ENCODE measurements around the gene SLC7A4.

Gene SLC7A4

DNA sequence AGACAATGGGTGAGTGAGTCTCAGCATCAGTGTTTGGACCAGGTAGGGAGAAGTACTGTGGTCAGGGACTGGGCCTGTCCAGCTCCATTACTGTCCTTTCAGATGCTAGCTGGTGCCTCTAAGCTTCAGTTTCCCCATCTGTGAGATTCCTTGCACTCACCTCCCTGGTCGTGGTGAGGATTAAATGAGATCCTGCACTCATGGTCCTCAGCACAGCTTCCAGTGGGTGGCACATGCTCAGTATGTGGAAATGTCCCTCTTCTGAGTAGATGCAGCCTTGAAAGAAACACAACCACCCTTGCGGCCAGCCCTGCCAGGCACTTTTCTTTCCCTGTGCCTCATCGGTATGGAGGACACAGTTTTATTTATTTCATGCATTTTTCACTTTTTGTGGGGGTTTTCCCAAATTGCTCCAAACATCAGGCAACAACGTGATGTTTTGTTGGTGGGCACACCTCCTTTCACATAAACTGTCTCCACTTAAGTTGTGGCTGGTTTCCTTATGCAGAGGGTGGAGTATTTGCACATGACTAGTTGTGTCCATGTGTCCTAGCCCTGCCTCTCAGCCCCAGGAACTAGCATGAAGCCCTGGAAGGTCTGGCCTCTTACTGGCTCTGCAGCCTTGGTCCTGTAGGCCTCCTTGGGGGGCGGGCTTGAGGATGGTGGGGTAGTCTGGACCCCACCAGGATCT is 49.1 kb downstream of the SLC7A4 start:
- DNase-seq (ENCODE audit: low spot score): no peak

- DNase-seq (ENCODE audit: low spot score): no peak
Measured at GRCh38 chr22:20982563-20982882, 49.8 kb downstream of the SLC7A4 start.

DNA sequence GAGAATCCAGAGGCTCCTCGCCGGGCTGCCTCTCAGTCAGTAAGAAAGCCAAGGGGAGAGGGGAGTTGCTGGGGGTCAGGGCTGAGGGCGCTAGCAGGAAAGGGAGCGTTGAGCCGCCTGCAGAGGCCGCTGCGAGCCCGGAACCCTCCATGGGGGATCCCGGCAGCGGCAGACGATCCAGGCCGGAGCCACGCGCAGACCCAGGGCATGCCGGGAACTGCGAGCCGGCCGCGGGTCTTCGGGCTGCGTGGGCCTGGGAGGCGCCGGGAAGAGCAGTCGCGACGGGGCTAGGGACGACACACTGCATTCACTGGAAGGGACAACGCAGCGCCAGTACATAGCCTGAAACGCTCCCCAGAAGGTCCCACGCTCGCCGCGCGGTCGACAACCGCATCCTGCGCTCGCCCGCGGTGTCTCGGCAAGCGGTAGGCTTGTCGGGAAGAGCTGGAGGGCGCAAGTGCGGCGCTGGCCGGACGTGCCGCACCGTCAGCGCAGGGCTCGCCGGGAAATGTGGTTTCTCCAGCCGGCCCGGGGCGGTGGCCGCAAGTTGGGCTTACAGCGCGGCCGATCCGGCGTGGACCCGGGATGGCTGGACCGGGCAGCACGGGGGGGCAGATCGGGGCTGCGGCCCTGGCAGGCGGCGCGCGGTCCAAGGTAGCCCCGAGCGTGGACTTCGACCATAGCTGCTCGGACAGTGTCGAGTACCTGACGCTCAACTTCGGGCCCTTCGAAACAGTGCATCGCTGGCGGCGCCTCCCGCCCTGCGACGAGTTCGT is 50.4 kb downstream of the SLC7A4 start, which contains the start of gene LZTR1:
Gene LZTR1, plus strand, starts transcription at position 511 of the 776 bp plus-strand sequence. Its CDS starts 75 bp downstream, at position 586.
- DNase-seq (ENCODE audit: low spot score): peak; percentile 90

DNA sequence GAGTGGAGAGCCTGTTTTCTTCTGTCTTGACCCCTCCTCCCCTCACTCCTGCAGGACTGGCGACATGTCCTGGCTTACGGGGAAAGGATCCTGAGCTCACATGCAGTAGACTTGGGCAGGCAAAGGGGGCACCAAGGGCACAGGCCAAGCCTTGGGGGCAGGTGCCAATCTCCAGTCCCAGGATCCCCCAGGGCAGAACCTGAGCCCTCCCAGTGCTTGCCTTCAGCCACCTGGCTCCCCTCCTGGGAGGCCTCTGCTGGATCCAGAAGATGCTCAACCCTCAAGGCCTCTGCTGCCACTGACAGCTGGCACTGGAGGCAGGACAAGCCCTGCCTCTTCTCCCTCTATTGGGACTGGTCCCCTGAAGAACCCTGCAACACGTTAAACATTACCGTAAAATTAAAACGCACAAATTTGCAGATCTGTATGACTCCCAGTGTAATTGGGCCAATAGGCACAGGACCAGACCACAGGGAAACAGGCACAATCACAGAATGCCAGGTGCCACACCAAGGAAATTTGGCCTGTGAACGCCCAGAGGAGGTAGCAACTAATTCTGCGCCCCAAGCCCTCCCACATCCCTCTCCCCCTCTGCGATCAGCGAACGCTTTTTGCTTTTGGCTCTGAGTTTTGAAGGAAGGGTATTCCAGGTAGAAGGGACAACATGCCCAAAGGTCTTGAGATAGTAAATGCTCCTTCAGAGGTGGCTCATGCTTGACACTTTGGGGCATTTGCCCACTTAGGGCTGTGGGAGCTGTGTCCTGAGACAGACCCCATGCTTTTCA is 51.2 kb downstream of the SLC7A4 start:
- no peak for DNase-seq (ENCODE audit: low spot score)

GRCh38 chr22:20980523-20980922 is 51.8 kb downstream of the SLC7A4 start:
- DNase-seq (ENCODE audit: low spot score): no peak

DNA sequence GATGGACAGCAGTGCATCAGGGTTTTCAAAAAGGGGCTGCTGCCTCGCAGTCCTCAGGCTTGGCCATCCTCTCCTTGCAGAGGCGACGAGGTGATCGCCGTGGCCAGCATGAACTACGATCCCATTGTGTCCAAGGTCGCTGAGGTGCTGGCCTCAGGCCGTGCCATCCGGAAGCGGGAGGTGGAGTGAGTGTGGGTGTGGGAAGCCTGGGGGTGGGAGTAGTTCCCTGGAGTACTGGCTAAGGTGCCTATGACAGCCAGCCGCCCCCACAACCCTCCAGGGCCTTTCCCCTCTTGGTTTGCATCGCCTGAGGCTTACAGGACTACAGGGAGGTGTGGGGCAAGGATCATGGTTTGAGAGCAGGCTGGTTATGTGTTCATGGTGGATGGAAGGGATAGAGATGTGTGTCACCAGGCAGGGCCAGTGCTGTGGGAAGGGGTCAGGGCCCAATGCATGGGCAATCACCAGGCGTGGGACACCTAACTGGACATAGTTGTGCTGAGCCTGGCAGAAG is 52.4 kb downstream of the SLC7A4 start:
- no peak for DNase-seq (ENCODE audit: low spot score)

GRCh38 chr22:20979243-20979809 is 53.0 kb downstream of the SLC7A4 start:
- peak; percentile 59 for DNase-seq (ENCODE audit: low spot score)
